IMR-90 (cell line): ENCODE measurements around the gene CYP4F22.

Experiments used
- CEBPB ChIP-seq: IDR thresholded peaks from 2 replicates; pipeline ENCODE4 v1.6.1; 2012; ENCODE audit warnings: low read depth, low read length, improper control_type of control experiment
- CTCF ChIP-seq: conservative IDR thresholded peaks from 2 replicates; pipeline ENCODE4 v1.5.1; 2012; ENCODE audit warnings: mild to moderate bottlenecking, low read depth, low read length, improper control_type of control experiment
- POLR2A ChIP-seq: IDR thresholded peaks from 2 replicates; pipeline ENCODE4 v1.6.1; 2012; ENCODE audit warnings: mild to moderate bottlenecking, low read depth, low read length
- RAD21 ChIP-seq: IDR thresholded peaks from 2 replicates; pipeline ENCODE4 v1.6.1; 2012; ENCODE audit warnings: low read length, improper control_type of control experiment
- RFX5 ChIP-seq: IDR thresholded peaks from 2 replicates; pipeline ENCODE4 v1.8.0; 2012; ENCODE audit warnings: low read depth, mild to moderate bottlenecking, low read length, moderate library complexity
- SMC3 ChIP-seq: fragments of 150-350 bp; IDR thresholded peaks from 2 replicates; pipeline ENCODE4 v1.6.1; 2016; ENCODE audit warnings: low read depth, mild to moderate bottlenecking, antibody characterized with exemption, low read length, moderate library complexity

GRCh38 chr19:15469513-15470297 lies 38.6 kb upstream of the CYP4F22 start:
- no peak for TF ChIP-seq CTCF
- TF ChIP-seq POLR2A, result no peak
- no peak for TF ChIP-seq CEBPB
- no peak for TF ChIP-seq RAD21
- TF ChIP-seq SMC3, result no peak
- no peak for TF ChIP-seq RFX5
